Ecto neural progenitor cell (in vitro differentiated cells): ENCODE data around the gene MS4A15.

Experiments used
- DNase-seq: peaks from one replicate; pipeline ENCODE4 v3.0.0-alpha.2; 2018; ENCODE audit warnings: low spot score

MS4A15 gene

DNA sequence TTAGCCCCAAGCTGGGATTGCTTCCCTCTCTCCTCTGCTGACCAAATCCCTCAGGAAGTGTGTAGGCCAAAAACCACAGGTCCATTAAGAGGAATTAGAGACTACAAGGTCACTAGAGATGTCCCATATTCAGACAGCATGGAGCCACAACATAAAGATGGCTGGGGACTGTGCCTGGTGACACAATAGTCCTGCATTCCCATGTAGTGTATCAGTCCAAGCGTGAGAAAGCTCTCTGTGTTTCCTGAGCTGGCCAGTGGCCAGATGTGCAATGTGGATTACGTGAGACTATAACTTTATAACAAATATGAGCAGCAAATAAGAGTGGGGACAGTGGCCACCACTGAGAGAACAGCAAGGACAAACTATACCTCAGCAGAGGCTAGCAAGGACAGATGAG lies 20.9 kb downstream of the MS4A15 start:
- DNase-seq = no peak

- no peak for DNase-seq
Measured at GRCh38 chr11:60780065-60780464, 23.4 kb downstream of the MS4A15 start.

- DNase-seq = no peak
Measured at GRCh38 chr11:60780774-60781173, 24.1 kb downstream of the MS4A15 start.

GRCh38 chr11:60781286-60781980 lies 24.8 kb downstream of the MS4A15 start:
- no peak for DNase-seq

DNA sequence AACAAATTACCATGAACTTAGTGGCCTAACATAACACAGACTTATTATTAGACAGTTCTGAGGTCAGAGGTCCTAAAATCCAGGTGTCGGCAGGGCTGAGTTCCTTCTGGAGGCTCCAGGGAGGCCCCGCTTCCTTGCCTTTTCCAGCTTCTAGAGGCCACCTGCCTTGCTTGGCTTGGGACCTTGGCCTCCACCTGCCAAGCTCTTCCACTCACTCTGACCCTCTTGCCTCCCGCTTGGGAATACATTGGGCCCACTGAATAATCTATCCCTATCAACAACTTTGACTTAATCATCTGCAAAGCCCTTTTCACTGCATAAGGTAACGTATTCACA lies 25.3 kb downstream of the MS4A15 start:
- no peak for DNase-seq

DNA sequence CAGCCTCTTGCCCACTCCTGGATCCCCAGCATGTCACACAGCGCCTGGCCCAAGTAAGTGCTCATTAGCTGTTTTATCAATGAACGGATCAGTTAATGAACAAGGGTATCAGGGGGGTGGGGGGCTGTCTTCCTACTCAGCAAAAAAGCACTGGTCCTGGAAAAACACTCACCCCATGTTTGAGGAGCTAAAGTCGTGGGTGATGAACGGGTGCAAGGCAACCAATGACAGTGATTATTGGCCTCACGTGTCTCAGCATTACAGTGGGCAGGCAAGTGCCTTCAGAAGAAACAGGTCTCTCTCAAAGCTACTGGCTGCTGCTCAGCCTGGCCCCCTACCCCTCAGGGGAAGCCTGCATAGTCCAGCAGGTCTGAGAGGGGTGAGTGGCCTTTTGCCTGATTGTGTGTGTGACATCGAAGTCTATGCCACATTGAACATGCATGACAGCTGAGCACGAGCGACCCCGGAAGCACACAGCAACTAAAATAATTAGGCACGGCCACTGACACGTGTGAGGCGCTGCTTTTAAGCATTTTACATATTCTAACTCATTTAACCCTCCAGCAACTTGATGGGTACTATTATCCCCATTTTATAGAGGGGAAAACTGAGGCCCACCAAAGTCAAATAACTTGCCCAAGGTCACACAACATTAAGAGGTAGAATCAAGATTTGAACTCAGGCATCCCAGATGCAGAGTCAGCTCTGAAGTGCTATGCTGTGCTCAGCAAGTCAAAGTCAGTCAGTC lies 25.9 kb downstream of the MS4A15 start:
- DNase-seq = no peak

- DNase-seq = no peak
Measured at GRCh38 chr11:60783141-60783484, 26.4 kb downstream of the MS4A15 start.

DNA sequence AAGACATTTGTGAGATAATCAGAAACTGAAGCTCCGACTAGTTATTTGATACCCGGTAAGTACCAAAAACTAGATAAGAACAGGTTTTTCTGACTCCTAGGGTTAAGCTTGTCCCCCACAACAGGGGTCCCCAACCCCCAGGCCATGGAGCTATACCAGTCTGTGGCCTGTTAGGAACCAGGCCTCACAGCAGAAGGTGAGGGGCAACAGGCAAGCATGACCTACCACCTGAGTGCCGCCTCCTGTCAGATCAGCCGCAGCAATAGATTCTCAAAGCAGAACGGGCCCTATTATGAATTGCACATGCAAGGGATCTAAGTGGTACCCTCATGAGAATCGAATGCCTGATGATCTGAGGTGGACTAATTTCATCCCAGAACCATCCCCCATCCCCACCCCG lies 27.2 kb downstream of the MS4A15 start:
- DNase-seq = no peak

GRCh38 chr11:60785136-60785535 lies 28.5 kb downstream of the MS4A15 start, which contains the start of gene MS4A10:
TSS of gene MS4A10 (plus strand) at chr11:60785333. CDS start at chr11:60790336, 5,003 bp downstream.
- no peak for DNase-seq

GRCh38 chr11:60785806-60786361 lies 29.2 kb downstream of the MS4A15 start:
- no peak for DNase-seq

GRCh38 chr11:60786811-60787567 lies 30.3 kb downstream of the MS4A15 start:
- no peak for DNase-seq

GRCh38 chr11:60788401-60789125 lies 31.9 kb downstream of the MS4A15 start:
- no peak for DNase-seq

- DNase-seq = no peak
Measured at GRCh38 chr11:60790726-60791125, 34.1 kb downstream of the MS4A15 start.

DNA sequence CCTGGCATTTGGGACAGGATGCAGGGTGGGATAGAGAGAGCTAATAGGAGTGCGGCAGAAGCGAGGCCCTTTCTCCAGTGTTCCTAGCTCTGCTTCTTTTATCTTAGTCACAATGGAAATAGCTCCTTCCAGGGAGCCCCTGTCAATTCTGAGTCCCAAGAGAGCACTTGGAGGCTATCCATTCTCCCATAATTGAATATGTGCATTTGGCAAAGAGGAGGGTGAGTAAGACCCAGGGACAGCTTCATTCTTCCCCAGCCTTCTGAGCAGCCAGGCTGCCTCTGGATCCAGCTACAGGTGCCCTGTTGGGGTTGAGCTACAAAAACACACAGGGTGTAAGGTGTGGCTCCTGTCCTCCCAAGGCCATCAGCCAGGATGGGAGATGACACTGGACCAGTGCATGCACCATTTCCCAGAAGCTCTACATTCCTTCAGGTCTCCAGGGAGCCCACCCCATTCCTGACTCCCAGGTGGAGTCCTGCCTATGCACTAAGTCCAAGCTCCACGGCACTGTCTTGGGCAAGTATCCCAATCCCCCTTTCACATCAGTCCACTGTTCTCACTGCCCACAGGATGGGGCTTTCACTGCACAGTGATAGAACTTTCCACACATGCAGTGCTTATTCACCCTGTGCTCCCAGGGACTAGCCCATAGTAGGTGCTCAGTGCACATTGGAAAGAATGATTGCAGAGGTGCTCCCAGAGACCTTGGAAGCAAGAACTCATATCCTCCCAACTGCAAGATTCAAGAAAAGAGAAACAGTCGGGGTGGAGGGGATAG lies 34.7 kb downstream of the MS4A15 start:
- DNase-seq = no peak

DNA sequence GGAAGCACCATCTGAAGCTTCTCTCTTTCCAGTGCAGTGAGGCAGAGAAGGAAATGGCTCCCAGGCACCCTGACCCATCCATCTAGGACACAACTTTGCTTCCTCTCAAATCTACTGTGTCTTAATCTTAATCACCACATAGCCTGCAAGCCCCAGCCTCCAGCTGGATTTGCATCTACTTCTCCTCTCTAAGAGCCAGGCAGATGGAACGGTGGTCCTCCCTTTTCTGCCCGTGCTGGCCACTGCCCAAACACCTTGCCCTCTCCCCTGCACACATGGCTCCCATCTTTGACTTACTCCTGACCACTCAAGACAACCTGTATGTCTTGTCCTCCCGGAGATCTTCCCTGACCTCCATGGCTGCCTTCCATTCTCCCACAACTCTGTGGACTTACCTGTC lies 35.9 kb downstream of the MS4A15 start:
- DNase-seq = no peak

- DNase-seq = no peak
Measured at GRCh38 chr11:60795291-60795690, 38.6 kb downstream of the MS4A15 start.

- no peak for DNase-seq
Measured at GRCh38 chr11:60797846-60798630, 41.4 kb downstream of the MS4A15 start.

GRCh38 chr11:60798631-60799030 lies 42.0 kb downstream of the MS4A15 start:
- no peak for DNase-seq

DNA sequence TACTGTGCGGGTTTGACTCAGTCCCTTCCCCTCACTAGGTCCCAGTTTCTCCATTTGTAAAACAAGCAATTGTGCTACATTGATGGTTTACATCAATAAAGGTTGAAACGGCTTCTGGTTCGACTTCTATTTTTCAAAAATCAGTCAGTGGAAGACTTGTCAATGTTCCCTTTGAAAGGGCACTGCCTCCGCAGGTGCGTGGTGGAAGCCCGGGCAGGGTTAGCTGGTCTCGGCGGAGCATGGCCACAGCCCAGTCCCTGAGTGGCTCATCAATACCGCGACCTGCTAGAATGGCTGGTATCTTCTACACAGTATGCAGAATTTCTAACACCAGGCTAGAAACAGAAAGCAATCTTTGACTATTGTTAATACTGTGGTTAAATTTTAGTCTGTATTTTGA lies 44.5 kb downstream of the MS4A15 start:
- no peak for DNase-seq

DNA sequence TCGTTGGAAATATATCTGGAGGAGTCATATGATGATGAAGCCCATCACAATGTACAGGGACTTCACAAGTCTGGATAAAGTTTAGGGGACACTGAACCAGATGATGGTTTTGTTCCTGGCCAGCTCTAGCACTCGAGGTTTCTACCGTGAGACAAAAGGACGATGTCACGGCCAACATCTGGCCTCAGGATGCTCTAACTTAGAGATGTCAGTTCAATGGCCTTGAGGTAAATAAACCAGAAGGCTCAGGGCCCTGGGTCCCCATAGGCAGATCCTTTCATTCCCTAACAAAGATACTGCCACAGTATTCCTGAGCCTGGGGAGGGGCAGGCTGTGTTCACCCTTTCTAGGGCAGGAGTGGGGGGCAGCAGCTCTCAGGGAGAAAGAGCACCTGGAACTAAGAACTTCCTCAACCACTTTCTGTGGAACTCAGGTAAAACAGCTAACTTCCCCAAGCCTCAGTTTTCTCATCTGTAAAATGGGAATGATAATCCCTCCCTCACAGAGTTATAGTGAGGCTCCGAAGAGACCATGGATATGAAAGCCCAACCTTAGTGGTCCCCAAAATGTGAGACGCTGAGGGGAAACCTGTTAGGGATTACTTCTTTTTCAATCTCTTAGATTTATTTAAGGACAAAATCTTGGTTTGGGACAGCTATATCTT lies 46.7 kb downstream of the MS4A15 start:
- DNase-seq = no peak
